Right kidney (tissue), 1 donor: ENCODE measurements around the gene PRAC1.

ENCODE experiments used
- DNase-seq: peaks from one replicate; pipeline ENCODE4 v3.0.0-alpha.2; 2016

Gene PRAC1

GRCh38 chr17:48747445-48748363 is 25.4 kb upstream of the PRAC1 start:
- peak; percentile 76 for DNase-seq

GRCh38 chr17:48746916-48747444 is 24.7 kb upstream of the PRAC1 start:
- DNase-seq, result no peak

GRCh38 chr17:48745381-48746275 is 23.3 kb upstream of the PRAC1 start:
- no peak for DNase-seq

- peak; percentile 1 for DNase-seq
These were observed 18.2 kb upstream of the PRAC1 start for GRCh38 chr17:48740537-48740936.

GRCh38 chr17:48738803-48739526 is 16.6 kb upstream of the PRAC1 start:
- peak; percentile 42 for DNase-seq

GRCh38 chr17:48738424-48738802 is 16.1 kb upstream of the PRAC1 start:
- DNase-seq, result no peak

- no peak for DNase-seq
These were observed 15.2 kb upstream of the PRAC1 start for GRCh38 chr17:48737330-48738043.

GRCh38 chr17:48735062-48735351 is 12.7 kb upstream of the PRAC1 start:
- DNase-seq, result no peak

GRCh38 chr17:48734333-48735061 is 12.2 kb upstream of the PRAC1 start:
- DNase-seq, result peak; percentile 64

GRCh38 chr17:48733632-48734328 is 11.5 kb upstream of the PRAC1 start:
- no peak for DNase-seq

- DNase-seq, result peak; percentile 62
These were observed 10.6 kb upstream of the PRAC1 start for GRCh38 chr17:48732688-48733629.

GRCh38 chr17:48731355-48731754 is 9.0 kb upstream of the PRAC1 start:
- no peak for DNase-seq

- no peak for DNase-seq
These were observed 7.9 kb upstream of the PRAC1 start for GRCh38 chr17:48730240-48730550.

GRCh38 chr17:48729335-48730239 is 7.3 kb upstream of the PRAC1 start:
- DNase-seq, result no peak

- DNase-seq, result peak; percentile 55
These were observed 6.2 kb upstream of the PRAC1 start, which contains the start of gene HOXB13 for GRCh38 chr17:48728232-48729231. HOXB13 (minus strand) TSS chr17:48728750; CDS start chr17:48728593, 157 bp downstream.

- DNase-seq, result no peak
These were observed 5.3 kb upstream of the PRAC1 start for GRCh38 chr17:48727415-48728175.
